WTC11 (cell line): ENCODE measurements around the gene CD200R1. TPM values are rescaled to one million over a fixed set of nuclear protein-coding genes. Genes with fewer than 3 reads are reported as not detected.

Source experiments
- ARID4B ChIP-seq: sonication (generic); formaldehyde crosslinking; IDR thresholded peaks from 2 replicates; pipeline ENCODE4 v1.8.0; 2023; ENCODE audit warnings: missing genetic modification reagents, mild to moderate bottlenecking, borderline replicate concordance
- ATF2 ChIP-seq: sonication (generic); formaldehyde crosslinking; IDR thresholded peaks from 2 replicates; pipeline ENCODE4 v1.8.1; 2022; ENCODE audit warnings: low read depth, missing genetic modification reagents, borderline replicate concordance
- ATF3 ChIP-seq: sonication (generic); formaldehyde crosslinking; conservative IDR thresholded peaks from 2 replicates; pipeline ENCODE4 v1.8.1; 2022; ENCODE audit warnings: mild to moderate bottlenecking, missing genetic modification reagents
- ATF6 ChIP-seq: sonication (generic); formaldehyde crosslinking; IDR thresholded peaks from 2 replicates; pipeline ENCODE4 v1.8.1; 2023; ENCODE audit warnings: mild to moderate bottlenecking, missing genetic modification reagents
- CBFB ChIP-seq: sonication (generic); formaldehyde crosslinking; IDR thresholded peaks from 2 replicates; pipeline ENCODE4 v1.8.1; 2022; ENCODE audit warnings: mild to moderate bottlenecking, low read depth, missing genetic modification reagents
- CREM ChIP-seq: sonication (generic); formaldehyde crosslinking; IDR thresholded peaks from 2 replicates; pipeline ENCODE4 v1.8.1; 2022; ENCODE audit warnings: mild to moderate bottlenecking, missing genetic modification reagents, moderate library complexity
- EMX1 ChIP-seq: fragments of 250-450 bp; sonication (Bioruptor Pico); IDR thresholded peaks from 2 replicates; pipeline ENCODE4 v1.8.0; 2021; ENCODE audit warnings: mild to moderate bottlenecking
- FOXJ3 ChIP-seq: sonication (generic); formaldehyde crosslinking; IDR thresholded peaks from 2 replicates; pipeline ENCODE4 v1.9.0; 2021; ENCODE audit warnings: missing genetic modification reagents, mild to moderate bottlenecking, borderline replicate concordance
- FOXK1 ChIP-seq: sonication (generic); formaldehyde crosslinking; IDR thresholded peaks from 2 replicates; pipeline ENCODE4 v1.8.0; 2022; ENCODE audit warnings: mild to moderate bottlenecking, moderate library complexity, missing genetic modification reagents
- FOXP4 ChIP-seq: sonication (generic); formaldehyde crosslinking; IDR thresholded peaks from 2 replicates; pipeline ENCODE4 v1.8.0; 2022; ENCODE audit warnings: mild to moderate bottlenecking, missing genetic modification reagents
- JUN ChIP-seq: sonication (generic); formaldehyde crosslinking; IDR thresholded peaks from 2 replicates; pipeline ENCODE4 v1.8.0; 2023; ENCODE audit warnings: mild to moderate bottlenecking, missing genetic modification reagents
- MAX ChIP-seq: sonication (generic); formaldehyde crosslinking; IDR thresholded peaks from 2 replicates; pipeline ENCODE4 v1.8.0; 2022; ENCODE audit warnings: mild to moderate bottlenecking, missing genetic modification reagents
- MXD4 ChIP-seq: fragments of 250-450 bp; sonication (Bioruptor Pico); IDR thresholded peaks from 2 replicates; pipeline ENCODE4 v1.8.0; 2021; ENCODE audit warnings: mild to moderate bottlenecking, moderate library complexity, borderline replicate concordance
- MYBL2 ChIP-seq: sonication (generic); formaldehyde crosslinking; IDR thresholded peaks from 2 replicates; pipeline ENCODE4 v1.8.1; 2023; ENCODE audit warnings: mild to moderate bottlenecking, moderate library complexity, missing genetic modification reagents
- NFE2L1 ChIP-seq: sonication (generic); formaldehyde crosslinking; IDR thresholded peaks from 2 replicates; pipeline ENCODE4 v1.8.1; 2023; ENCODE audit warnings: missing genetic modification reagents
- NFYB ChIP-seq: sonication (generic); formaldehyde crosslinking; conservative IDR thresholded peaks from 2 replicates; pipeline ENCODE4 v1.8.0; 2022; ENCODE audit warnings: low read depth, missing genetic modification reagents
- PRDM15 ChIP-seq: sonication (generic); formaldehyde crosslinking; IDR thresholded peaks from 2 replicates; pipeline ENCODE4 v1.8.0; 2022; ENCODE audit warnings: missing genetic modification reagents
- RORB ChIP-seq: fragments of 250-450 bp; sonication (Bioruptor Pico); IDR thresholded peaks from 2 replicates; pipeline ENCODE4 v1.9.0; 2021; ENCODE audit warnings: mild to moderate bottlenecking
- SOX15 ChIP-seq: fragments of 250-450 bp; sonication (Bioruptor Pico); IDR thresholded peaks from 2 replicates; pipeline ENCODE4 v1.9.0; 2021; ENCODE audit warnings: mild to moderate bottlenecking
- STAT6 ChIP-seq: sonication (generic); formaldehyde crosslinking; conservative IDR thresholded peaks from 2 replicates; pipeline ENCODE4 v1.8.1; 2023; ENCODE audit warnings: mild to moderate bottlenecking, low read depth, missing genetic modification reagents, moderate library complexity
- ZBTB21 ChIP-seq: sonication (generic); formaldehyde crosslinking; IDR thresholded peaks from 2 replicates; pipeline ENCODE4 v1.8.1; 2023; ENCODE audit warnings: mild to moderate bottlenecking, missing genetic modification reagents, borderline replicate concordance
- total RNA-seq: library from RNA; stranded (reverse); gene quantifications from 3 replicates; pipeline ENCODE4 v1.2.3, GENCODE V29; 2021

Gene CD200R1
- total RNA-seq, 1 experiment from 2014 or later = not detected

- TF ChIP-seq NFYB (CRISPR knock-in tag) (no peak), JUN (no peak), ARID4B (CRISPR knock-in tag) (no peak), FOXK1 (CRISPR knock-in tag) (peak; percentile 72), RORB (CRISPR knock-in tag) (no peak), STAT6 (no peak), FOXJ3 (CRISPR knock-in tag) (no peak), ATF6 (no peak), CREM (CRISPR knock-in tag) (peak; percentile 56; the same call in 1 of the 2 replicates), SOX15 (no peak), ATF2 (CRISPR knock-in tag) (no peak), PRDM15 (CRISPR knock-in tag) (no peak), NFE2L1 (no peak), CBFB (0 out of 2 replicates have a peak, but pooled peaks have one; percentile 59), ATF3 (CRISPR knock-in tag) (no peak), MXD4 (CRISPR knock-in tag) (no peak), MYBL2 (peak; percentile 85), MAX (CRISPR knock-in tag) (peak; percentile 63; the same call in 1 of the 2 replicates), FOXP4 (CRISPR knock-in tag) (no peak; the same call in none of the 2 replicates), ZBTB21 (peak; percentile 75; the same call in 1 of the 2 replicates), EMX1 (CRISPR knock-in tag) (no peak)
These were observed 16.0 kb upstream of the CD200R1 start, which contains the start of gene GTPBP8 (continued) for GRCh38 chr3:112990672-112991602.
